ENCODE measurements around the gene MYOD1. TPM values are rescaled to one million over a fixed set of nuclear protein-coding genes. Genes with fewer than 3 reads are reported as not detected.

Gene MYOD1
- total RNA-seq, 1 experiment from 2014 or later, result not detected

GRCh38 chr11:17694494-17695110 lies 24.8 kb upstream of the MYOD1 start:
- DNase-seq (ENCODE audit: low read depth, low spot score), result no peak
- TF ChIP-seq CTCF (IDR thresholded peaks at IDR 0.05), result no peak
- TF ChIP-seq POLR2AphosphoS5 (IDR thresholded peaks at IDR 0.05; ENCODE audit: low read depth, low read length), result no peak
- TF ChIP-seq SIN3A (IDR thresholded peaks at IDR 0.05; ENCODE audit: borderline replicate concordance, insufficient read depth, low read depth, low read length), result no peak
- no peak for TF ChIP-seq TCF7L2 (IDR thresholded peaks at IDR 0.05; ENCODE audit: low read depth, low read length)
- no peak for TF ChIP-seq REST (IDR thresholded peaks at IDR 0.05; ENCODE audit: insufficient read depth in 1 of 2, low read depth in 2 of 2, low read length in 1 of 2)
- no TSS peak for BruUV-seq (replicated peaks)
- intact Hi-C loops (cut with micrococcal nuclease; ENCODE audit: unreplicated experiment), result no loop called here
- H3K27ac ChIP-seq (ENCODE audit: low read length), result no peak overlapping the region
- H3K9me3 ChIP-seq (ENCODE audit: control insufficient read depth, insufficient read depth, low read depth, low read length), result no peaks in the 10 kb centered on the region
- POLR2A ChIA-PET, result no interaction called here
- H3K27me3 ChIP-seq (ENCODE audit: control insufficient read depth, insufficient read depth, low read length), result peaks cover 10% of the 10 kb centered on the region; the same call in 1 of the 2 replicates
- no peak for ATAC-seq
- no peaks in the 10 kb centered on the region for H3K36me3 ChIP-seq (ENCODE audit: control insufficient read depth, insufficient read depth, low read length)
- H3K4me1 ChIP-seq (ENCODE audit: control insufficient read depth, insufficient read depth, low read length), result no peaks in the 10 kb centered on the region
- CTCF ChIA-PET, result no interaction called here
- in situ Hi-C loops (cut with HindIII; ENCODE audit: low pct_unique_long_range_greater_than_20kb, low sequenced_read_pairs), result no loop called here
- H3K4me3 ChIP-seq (ENCODE audit: low read depth in 2 of 2, low read length in 2 of 2), result no peak overlapping the region

GRCh38 chr11:17695454-17696441 lies 23.6 kb upstream of the MYOD1 start:
- no peaks in the 10 kb centered on the region for H3K9me3 ChIP-seq (ENCODE audit: control insufficient read depth, insufficient read depth, low read depth, low read length)
- no TSS peak for BruUV-seq (replicated peaks)
- no peak overlapping the region for H3K4me3 ChIP-seq (ENCODE audit: low read depth in 2 of 2, low read length in 2 of 2)
- in situ Hi-C loops (cut with HindIII; ENCODE audit: low pct_unique_long_range_greater_than_20kb, low sequenced_read_pairs), result no loop called here
- intact Hi-C loops (cut with micrococcal nuclease; ENCODE audit: unreplicated experiment), result no loop called here
- no peaks in the 10 kb centered on the region for H3K36me3 ChIP-seq (ENCODE audit: control insufficient read depth, insufficient read depth, low read length)
- POLR2A ChIA-PET, result no interaction called here
- no peak for DNase-seq (ENCODE audit: low read depth, low spot score)
- H3K27me3 ChIP-seq (ENCODE audit: control insufficient read depth, insufficient read depth, low read length), result peaks cover 10% of the 10 kb centered on the region; the same call in 1 of the 2 replicates
- no peaks in the 10 kb centered on the region for H3K4me1 ChIP-seq (ENCODE audit: control insufficient read depth, insufficient read depth, low read length)
- TF ChIP-seq REST (IDR thresholded peaks at IDR 0.05; ENCODE audit: insufficient read depth in 1 of 2, low read depth in 2 of 2, low read length in 1 of 2) (no peak), CTCF (IDR thresholded peaks at IDR 0.05) (no peak), SIN3A (IDR thresholded peaks at IDR 0.05; ENCODE audit: borderline replicate concordance, insufficient read depth, low read depth, low read length) (no peak), POLR2AphosphoS5 (IDR thresholded peaks at IDR 0.05; ENCODE audit: low read depth, low read length) (no peak), TCF7L2 (IDR thresholded peaks at IDR 0.05; ENCODE audit: low read depth, low read length) (no peak)
- ATAC-seq, result no peak; the same call in 1 of the 2 replicates
- H3K27ac ChIP-seq (ENCODE audit: low read length), result no peak overlapping the region
- CTCF ChIA-PET, result no interaction called here

Measured in Panc1 (cell line).